ENCODE measurements around the gene ZNF230.

Gene ZNF230

DNA sequence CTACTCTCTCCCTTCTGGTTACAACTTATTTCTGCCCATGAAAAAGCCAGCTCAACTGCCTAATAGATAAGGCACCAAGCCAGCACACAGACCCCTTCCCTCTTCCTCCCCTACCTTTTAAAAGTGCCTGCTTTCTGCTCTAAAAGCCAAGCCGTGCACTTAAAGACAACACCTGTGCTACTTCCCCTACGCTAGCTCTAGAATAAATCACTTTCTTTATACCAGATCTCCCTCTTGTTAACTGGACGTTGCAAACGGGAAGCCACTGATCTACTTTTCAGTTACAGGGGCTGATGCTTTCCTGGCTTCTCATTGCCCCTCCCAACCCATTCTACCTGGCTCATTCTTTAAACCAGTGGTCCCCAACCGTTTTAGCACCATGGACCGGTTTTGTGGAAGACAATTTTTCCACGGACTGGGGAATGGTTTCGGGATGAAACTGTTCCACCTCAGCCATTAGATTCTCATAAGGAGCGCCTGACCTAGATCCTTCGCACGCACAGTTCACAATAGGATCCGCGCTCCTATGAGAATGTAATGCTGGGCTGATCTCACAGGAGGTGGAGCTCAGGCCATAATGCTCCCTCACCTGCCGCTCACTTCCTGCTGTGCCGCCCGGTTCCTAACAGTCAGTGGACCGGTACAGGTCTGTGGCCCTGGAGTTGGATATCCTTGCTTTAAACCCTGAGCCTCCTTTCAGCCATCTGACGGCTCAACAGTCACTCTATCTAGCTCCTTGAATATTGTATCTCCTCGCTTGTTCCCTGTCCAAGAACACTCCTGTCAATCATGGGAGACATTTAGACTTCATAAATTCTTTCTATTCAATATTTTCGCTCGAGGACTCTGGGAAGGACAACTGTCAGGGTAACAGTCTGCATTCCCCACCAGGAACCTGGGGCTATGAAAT, 48.2 kb downstream of the ZNF230 start:
- DNase-seq: peak; percentile 18

DNA sequence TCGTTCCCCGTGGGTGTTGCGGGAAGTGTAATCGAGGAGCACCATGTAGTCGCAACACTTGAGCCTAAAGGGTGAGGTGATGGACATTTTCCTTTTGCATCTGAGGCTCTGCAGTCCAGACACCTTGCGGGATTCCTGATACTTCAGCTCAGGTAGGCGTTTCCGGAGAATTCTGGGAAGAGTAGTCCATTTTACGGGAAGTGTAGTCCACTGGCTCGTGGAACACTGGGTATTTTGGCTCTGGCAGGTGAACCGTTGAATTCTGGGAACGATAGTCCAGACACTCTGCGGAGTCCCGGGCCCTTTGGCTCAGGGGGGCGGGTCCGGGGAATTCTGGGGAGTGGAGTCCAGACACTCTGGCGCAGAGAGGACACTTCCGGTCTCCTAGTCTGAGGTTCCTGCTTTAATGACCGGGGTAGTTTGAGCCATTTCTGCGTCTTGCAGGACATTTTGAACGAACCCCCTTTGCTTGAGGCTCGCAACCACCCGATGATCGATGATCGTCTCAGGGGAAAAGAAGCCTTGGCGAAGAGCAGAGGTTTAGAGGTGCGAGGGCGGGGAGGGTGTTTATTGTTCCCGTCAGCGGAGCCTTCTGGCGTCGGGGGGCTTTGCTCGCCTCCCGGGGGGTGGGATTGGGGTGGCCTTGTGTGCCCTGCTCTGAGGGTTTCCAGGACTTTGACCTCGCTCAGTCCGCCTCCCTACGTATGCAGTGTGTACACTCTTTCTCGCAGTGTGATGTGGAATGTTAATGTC, 49.1 kb downstream of the ZNF230 start, which contains the start of gene ZNF223:
Gene ZNF223, plus strand, starts transcription at position 387 of the 753 bp plus-strand sequence. CDS start 3,141 bp downstream, outside the sequence.
- peak; percentile 73 for DNase-seq

DNA sequence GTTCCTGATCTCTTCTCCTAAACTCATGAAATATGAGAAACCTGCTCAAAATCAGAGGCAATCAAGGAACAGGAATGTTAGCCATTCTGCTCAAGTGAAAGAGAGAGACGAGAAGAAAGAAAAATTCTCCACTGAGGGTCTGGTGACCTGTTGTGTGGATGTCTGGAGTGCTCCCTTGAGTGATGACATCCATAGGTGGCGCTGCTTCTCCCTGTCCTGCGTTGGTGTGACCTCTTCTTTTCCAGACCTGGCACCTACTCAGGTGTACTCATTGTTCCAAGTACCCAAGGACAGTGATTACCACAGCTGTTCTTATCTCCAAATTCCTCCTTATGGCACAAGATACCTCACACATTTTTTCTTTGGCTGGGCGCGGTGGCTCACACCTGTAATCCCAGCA, 53.1 kb downstream of the ZNF230 start:
- DNase-seq: no peak

DNA sequence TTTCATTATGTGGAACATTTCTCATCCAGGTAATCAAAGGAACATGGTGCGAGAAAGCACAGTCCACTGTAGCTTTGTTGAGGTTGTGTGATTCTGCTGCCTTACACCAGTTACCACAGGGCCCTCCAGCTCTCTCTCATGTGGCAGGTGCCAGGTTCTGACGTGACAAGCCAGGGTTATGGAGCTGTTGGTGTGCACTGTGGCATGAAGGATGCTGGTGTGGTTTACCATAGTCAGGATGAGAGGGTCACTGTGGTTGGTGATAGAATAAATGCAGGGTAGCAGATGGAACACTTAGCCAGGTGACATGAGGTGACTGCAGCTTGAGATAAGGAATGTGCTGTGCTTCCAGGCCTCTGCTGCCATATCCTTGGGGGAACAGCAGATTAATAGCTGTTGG, 56.5 kb downstream of the ZNF230 start:
- no peak for DNase-seq

DNA sequence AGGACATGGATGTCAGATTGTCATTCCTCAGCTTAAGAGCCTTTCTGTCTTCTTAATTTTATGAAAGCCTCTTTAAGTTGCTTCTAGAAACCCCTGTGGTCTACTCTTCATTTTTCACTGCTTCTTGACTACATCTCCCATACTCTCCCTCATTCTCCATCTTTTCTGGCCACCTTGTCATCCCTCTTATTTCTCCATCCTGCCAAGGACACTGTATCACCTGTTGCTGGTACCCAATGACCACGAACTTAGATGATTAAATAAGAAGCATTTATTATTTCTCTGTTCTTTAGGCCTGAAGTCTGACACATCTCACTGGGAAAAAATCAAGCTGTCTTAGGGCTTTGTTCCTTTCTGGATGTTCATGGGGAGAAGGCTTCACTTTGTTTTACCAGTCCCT, 58.3 kb downstream of the ZNF230 start:
- DNase-seq: no peak

All from CD4-positive, alpha-beta T cell treated with Interleukin-17A for 1 hour (primary cell).